GM21529 (cell line): ENCODE measurements around the gene DMRTA2.
"Not testable (repeated sequence)": the region's sequence is repeated elsewhere in the genome, so short reads cannot be mapped to it uniquely, and the experiment has no call there.

Experiments used
- ATAC-seq: cut with Tn5 transposase; IDR thresholded peaks from one replicate; pipeline ENCODE4 v1.9.1; 2021; ENCODE audit not compliant: unreplicated experiment

The DMRTA2 gene

DNA sequence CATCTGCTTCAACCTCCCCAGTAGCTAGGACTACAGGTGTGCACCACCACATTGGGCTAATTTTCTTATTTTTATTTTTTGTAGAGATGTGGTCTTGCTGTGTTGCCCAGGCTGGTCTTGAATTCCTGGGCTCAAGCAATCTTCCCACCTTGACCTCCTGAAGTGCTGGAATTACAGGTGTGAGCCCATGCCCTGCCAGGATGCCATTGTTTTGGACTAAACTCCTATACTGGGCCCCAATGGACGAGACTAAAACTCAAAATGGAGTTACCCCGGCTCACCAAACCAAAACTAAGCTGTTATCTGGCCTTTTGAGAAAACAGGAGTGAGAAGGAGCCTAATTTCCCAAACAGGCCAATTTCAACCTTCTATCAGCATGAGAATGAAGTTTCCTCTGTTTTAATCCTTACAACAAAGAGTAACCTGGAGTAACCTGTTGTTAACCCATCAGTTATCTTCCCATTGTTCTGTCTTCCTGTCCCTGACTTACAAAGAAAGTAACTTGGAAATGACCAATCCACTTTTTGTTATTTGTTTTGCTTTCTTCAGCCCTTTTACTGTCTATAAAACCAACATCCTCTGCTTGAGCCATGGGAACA is 29.6 kb downstream of the DMRTA2 start:
- ATAC-seq: no peak

DNA sequence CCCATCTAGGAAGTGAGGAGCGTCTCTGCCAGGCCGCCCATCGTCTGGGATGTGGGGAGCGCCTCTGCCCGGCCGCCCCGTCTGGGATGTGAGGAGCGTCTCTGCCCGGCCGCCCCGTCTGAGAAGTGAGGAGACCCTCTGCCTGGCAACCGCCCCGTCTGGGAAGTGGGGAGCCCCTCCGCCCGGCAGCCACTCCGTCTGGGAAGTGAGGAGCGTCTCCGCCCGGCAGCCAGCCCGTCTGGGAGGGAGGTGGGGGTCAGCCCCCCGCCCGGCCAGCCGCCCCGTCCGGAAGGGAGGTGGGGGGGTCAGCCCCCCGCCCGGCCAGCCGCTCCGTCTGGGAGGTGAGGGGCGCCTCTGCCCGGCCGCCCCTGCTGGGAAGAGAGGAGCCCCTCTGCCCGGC is 41.7 kb downstream of the DMRTA2 start:
- ATAC-seq: not testable (repeated sequence)

DNA sequence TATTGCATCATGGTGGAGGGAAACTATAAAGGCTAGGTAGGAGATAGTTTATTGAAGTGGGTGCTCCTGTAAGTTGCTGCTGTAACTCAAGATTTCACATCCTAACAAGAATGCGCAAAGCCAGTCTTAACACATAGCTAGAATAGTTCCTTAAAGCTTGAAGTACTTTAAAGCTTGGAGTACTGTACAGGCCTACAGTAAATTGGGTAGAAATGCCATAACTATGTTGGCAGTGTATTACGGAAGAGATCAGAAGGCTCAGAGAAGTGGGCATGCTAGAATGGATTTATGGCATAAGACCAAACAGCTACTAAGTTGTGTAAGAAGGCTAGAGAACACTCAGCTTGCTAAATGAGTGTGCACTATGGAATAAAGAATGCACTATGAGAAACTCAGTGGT is 44.5 kb downstream of the DMRTA2 start:
- no peak for ATAC-seq

DNA sequence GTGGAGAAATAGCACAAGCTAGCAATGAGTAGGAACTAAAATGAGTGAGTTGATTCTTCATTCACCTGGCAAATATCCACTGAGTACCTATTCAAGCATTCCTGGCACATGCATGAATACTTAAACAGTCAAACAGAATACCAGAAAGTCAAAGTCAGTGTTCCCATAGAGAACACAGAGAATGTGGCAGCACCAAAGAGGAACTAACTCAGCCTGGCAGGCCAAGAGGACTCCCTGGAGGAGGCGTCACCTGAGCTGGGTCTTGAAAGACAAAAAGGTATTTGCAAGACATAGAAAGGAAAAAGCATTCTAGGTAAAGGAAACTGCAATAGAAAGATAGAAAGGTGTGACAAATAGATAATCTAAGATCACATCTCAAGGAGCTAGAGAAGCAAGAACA is 49.7 kb downstream of the DMRTA2 start:
- ATAC-seq: no peak

DNA sequence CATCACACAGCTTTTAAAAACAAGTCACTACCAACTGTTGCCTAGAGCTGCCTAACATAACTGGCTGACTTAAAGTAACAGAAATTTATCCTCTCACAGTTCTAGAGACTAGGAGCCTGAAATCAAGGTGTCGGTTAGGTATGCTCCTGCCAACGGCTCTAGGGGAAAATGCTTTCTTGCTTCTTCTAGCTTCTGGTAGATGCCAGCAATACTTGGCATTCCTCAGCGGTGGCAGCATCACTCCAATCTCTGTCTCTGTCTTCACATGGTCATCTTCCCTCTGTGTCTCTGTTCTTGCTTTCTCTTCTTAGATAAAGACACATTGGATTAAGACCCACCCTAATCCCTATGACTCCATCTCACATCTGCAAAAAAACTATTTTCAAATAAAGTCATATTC is 51.5 kb downstream of the DMRTA2 start:
- no peak for ATAC-seq

GRCh38 chr1:50369830-50370229 is 53.4 kb downstream of the DMRTA2 start:
- ATAC-seq: no peak

- ATAC-seq: no peak
Measured at GRCh38 chr1:50369008-50369634, 54.1 kb downstream of the DMRTA2 start.

DNA sequence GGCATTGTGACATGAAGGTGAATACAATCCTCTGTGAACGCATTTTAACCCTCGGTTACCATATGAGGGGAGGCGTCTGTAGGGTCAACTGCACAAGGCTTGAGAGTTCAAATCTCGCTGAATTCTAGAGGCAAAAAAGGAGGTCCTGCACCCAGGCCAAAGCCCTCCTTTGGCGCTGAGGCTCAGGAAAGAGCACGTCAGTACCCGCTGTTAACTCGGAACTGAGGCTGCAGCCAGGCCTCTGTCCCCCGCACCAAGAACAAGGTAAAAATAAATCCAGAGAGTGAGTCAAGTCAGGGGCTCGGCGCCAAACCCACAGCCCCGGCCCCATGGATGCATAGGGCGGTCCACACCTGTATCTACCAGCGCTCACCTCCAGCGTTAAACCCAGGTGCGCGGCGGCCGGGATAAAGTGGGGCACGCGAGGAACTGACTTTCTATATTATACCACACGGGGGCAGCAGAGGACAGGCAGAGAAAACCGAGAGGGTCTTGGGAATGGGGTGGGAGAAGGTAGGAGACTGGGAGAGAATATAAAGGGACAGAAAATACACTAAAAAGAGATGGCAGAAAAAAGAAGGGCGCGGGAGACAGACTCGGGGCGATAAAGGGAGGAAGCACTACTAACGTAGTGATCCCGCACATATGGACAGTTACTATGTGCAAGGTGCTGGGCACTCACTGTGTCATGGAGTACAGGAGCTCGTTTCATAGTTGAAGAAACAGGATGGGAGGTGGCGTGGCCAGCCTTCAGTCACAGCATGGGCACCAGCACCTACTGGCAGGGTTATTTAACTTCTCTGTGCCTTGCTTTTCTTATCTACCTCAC is 54.9 kb downstream of the DMRTA2 start:
- no peak for ATAC-seq
